Measurements from ENCODE around the gene ZBTB20. TPM values are rescaled to one million over a fixed set of nuclear protein-coding genes. Genes with fewer than 3 reads are reported as not detected.

ZBTB20 gene
- total RNA-seq, 6 donors from 2014 or later = 40.0 to 150 (median 65.8) TPM

- Histone ChIP-seq H3K27ac (no peak overlapping the region), H3K4me1 (no peaks in the 10 kb centered on the region), H3K4me3 (no peak overlapping the region), H3K9me3 (peaks cover 0 to 13% (median 11%) of the 10 kb centered on the region in 4 donors), H3K27me3 (no peaks in the 10 kb centered on the region), H3K36me3 (no peaks in the 10 kb centered on the region)
- TF ChIP-seq, protein P1, sequence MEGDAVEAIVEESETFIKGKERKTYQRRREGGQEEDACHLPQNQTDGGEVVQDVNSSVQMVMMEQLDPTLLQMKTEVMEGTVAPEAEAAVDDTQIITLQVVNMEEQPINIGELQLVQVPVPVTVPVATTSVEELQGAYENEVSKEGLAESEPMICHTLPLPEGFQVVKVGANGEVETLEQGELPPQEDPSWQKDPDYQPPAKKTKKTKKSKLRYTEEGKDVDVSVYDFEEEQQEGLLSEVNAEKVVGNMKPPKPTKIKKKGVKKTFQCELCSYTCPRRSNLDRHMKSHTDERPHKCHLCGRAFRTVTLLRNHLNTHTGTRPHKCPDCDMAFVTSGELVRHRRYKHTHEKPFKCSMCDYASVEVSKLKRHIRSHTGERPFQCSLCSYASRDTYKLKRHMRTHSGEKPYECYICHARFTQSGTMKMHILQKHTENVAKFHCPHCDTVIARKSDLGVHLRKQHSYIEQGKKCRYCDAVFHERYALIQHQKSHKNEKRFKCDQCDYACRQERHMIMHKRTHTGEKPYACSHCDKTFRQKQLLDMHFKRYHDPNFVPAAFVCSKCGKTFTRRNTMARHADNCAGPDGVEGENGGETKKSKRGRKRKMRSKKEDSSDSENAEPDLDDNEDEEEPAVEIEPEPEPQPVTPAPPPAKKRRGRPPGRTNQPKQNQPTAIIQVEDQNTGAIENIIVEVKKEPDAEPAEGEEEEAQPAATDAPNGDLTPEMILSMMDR (IDR thresholded peaks at IDR 0.05) = no peak
- TF ChIP-seq POLR2AphosphoS5 (IDR thresholded peaks at IDR 0.05) (no peak), EP300 (IDR thresholded peaks at IDR 0.05) (no peak), POLR2A (IDR thresholded peaks at IDR 0.05) (no peak)
- peak in 1 of 2 donors; percentile 43 for ATAC-seq (ENCODE audit: low FRiP score in 2 of 2)
- WGBS, 2 donors = 81 to 82% methylated on average over 2 of the region's 2 CpGs
- DNase-seq = no peak
These were observed 371.7 kb downstream of the ZBTB20 start for GRCh38 chr3:114775395-114775794.

DNA sequence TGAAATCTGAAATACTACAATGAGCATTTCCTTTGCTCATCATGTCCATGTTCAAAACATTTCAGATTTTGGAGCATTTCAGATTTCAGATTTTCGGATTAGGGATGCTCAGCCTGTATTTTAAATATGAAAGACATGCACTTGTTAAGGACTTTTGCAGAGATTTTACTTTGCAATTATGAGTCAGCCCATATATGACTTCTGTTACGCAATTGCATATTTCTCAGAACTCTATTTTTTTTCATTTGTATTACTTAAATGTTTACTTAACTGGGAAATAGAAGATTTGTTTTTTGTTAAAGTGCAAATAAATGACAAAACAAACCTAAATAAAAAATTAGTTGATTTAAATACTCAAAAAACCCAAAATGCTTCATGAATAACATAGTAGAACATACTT is 376.2 kb downstream of the ZBTB20 start:
- Histone ChIP-seq H3K4me3 (no peak overlapping the region), H3K36me3 (no peaks in the 10 kb centered on the region), H3K27me3 (no peaks in the 10 kb centered on the region), H3K27ac (no peak overlapping the region), H3K4me1 (no peaks in the 10 kb centered on the region), H3K9me3 (peaks cover 0 to 13% (median 11%) of the 10 kb centered on the region in 4 donors)
- DNase-seq (no peak), ATAC-seq (ENCODE audit: low FRiP score in 2 of 2) (no peak)
- no peak for TF ChIP-seq POLR2A (IDR thresholded peaks at IDR 0.05)
- TF ChIP-seq POLR2AphosphoS5 (IDR thresholded peaks at IDR 0.05) = no peak
- TF ChIP-seq EP300 (IDR thresholded peaks at IDR 0.05) = no peak
- TF ChIP-seq, protein P1 (IDR thresholded peaks at IDR 0.05) = no peak
- 89 to 91% methylated on average over 2 of the region's 2 CpGs for WGBS, 2 donors

DNA sequence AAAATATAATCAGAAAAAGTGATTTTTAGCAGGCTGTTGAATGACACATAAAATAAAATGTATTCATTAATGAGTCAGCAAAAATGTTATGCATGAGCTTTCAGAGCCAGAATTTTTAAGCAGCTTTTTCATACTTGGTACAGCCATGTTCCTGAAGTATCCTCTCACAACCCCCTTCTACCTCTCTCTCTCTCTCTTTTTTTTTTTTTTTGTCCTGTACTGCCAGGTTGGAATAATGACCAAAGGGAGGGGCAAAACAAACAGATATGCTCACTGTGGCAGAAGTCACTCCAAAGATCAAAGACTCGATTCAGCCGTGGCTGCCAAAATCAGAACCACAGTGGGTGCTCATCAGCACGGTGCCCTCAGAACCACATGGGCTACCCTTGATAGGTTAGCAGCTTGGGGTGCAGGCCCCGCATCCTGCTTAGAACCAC is 383.0 kb downstream of the ZBTB20 start:
- 38 to 53% methylated on average over 4 of the region's 4 CpGs for WGBS, 2 donors
- H3K36me3 ChIP-seq = no peaks in the 10 kb centered on the region
- H3K27ac ChIP-seq = no peak overlapping the region
- H3K4me1 ChIP-seq = peaks cover 0 to 5% (median 2%) of the 10 kb centered on the region in 4 donors
- TF ChIP-seq POLR2AphosphoS5 (IDR thresholded peaks at IDR 0.05) (no peak), POLR2A (IDR thresholded peaks at IDR 0.05) (no peak), EP300 (IDR thresholded peaks at IDR 0.05) (no peak)
- TF ChIP-seq, protein P1 (IDR thresholded peaks at IDR 0.05) = no peak
- no peak overlapping the region for H3K4me3 ChIP-seq
- no peaks in the 10 kb centered on the region for H3K9me3 ChIP-seq
- DNase-seq = no peak
- no peak for ATAC-seq (ENCODE audit: low FRiP score in 2 of 2)
- H3K27me3 ChIP-seq = no peaks in the 10 kb centered on the region

- ATAC-seq (ENCODE audit: low FRiP score in 2 of 2) (no peak), DNase-seq (peak in 1 of 2 donors; percentile 27)
- Histone ChIP-seq H3K9me3 (no peaks in the 10 kb centered on the region), H3K36me3 (no peaks in the 10 kb centered on the region), H3K4me3 (no peak overlapping the region), H3K27ac (no peak overlapping the region), H3K27me3 (no peaks in the 10 kb centered on the region), H3K4me1 (peaks cover 0 to 5% (median 2%) of the 10 kb centered on the region in 4 donors)
- WGBS, 2 donors = 67 to 81% methylated on average over 1 of the region's 1 CpG
- TF ChIP-seq, protein P1 (IDR thresholded peaks at IDR 0.05) = no peak
- no peak for TF ChIP-seq EP300 (IDR thresholded peaks at IDR 0.05)
- no peak for TF ChIP-seq POLR2AphosphoS5 (IDR thresholded peaks at IDR 0.05)
- TF ChIP-seq POLR2A (IDR thresholded peaks at IDR 0.05) = no peak
These were observed 384.9 kb downstream of the ZBTB20 start for GRCh38 chr3:114762144-114762543.

DNA sequence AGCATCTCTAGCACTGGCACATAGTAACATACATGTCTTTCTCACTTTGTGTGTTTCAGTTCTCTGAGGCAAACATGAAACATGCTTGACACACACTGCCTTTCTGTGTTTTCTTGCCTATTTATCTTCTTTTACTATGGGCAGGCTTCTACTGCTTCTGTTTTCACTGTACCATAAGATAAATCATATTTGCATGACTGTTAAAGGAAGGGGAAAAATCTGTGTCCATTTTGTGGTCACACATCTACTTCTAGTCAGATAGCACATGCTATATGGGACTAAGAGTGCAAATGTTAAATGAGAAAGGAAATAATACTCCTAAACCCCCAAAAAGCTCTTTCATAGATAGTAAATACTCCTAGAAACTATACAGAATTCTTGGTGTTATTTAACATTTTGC is 386.4 kb downstream of the ZBTB20 start:
- DNase-seq = no peak
- H3K27ac ChIP-seq = no peak overlapping the region
- H3K9me3 ChIP-seq = no peaks in the 10 kb centered on the region
- TF ChIP-seq, protein P1 (IDR thresholded peaks at IDR 0.05) = no peak
- TF ChIP-seq POLR2AphosphoS5 (IDR thresholded peaks at IDR 0.05) (no peak), EP300 (IDR thresholded peaks at IDR 0.05) (no peak), POLR2A (IDR thresholded peaks at IDR 0.05) (no peak)
- H3K4me1 ChIP-seq = peaks cover 0 to 9% (median 3%) of the 10 kb centered on the region in 4 donors
- no peaks in the 10 kb centered on the region for H3K27me3 ChIP-seq
- no peak overlapping the region for H3K4me3 ChIP-seq
- ATAC-seq (ENCODE audit: low FRiP score in 2 of 2) = no peak
- H3K36me3 ChIP-seq = no peaks in the 10 kb centered on the region
